Forelimb muscle (tissue), 1 donor: ENCODE measurements around the gene CENPQ. TPM values are rescaled to one million over a fixed set of nuclear protein-coding genes. Genes with fewer than 3 reads are reported as not detected.
A peak's percentile ranks its signal among the peaks of the same experiment; 100 is the strongest.

Source experiments
- DNase-seq: peaks from one replicate; pipeline ENCODE4 v3.0.0-alpha.2; 2013; ENCODE audit warnings: low read depth
- polyA plus RNA-seq: library from polyadenylated mRNA; unstranded; fragments of 120-200 nt; gene quantifications from one replicate; pipeline ENCODE4 v1.2.1, GENCODE V29; 2013; ENCODE audit not compliant: insufficient read length

The CENPQ gene
- polyA plus RNA-seq, 1 donor = 7.5 TPM

DNA sequence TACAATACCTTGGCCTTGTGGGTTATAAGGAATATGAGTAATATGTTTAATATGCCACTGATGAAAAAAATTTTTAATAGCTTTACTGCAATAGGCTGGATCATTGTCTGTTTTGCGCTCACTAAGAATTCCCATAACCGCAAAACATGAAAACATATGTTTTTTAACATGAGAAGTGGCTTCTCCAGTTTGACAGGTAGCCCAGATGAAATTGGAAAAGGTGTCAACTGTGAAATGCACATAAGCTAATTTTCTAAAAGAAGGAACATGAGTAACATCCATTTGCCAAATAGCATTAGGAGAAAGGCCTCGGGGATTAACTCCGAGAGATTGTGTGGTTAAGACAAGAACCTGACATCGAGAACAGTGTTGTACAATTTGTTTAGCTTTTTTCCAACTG is 41.5 kb downstream of the CENPQ start:
- no peak for DNase-seq

DNA sequence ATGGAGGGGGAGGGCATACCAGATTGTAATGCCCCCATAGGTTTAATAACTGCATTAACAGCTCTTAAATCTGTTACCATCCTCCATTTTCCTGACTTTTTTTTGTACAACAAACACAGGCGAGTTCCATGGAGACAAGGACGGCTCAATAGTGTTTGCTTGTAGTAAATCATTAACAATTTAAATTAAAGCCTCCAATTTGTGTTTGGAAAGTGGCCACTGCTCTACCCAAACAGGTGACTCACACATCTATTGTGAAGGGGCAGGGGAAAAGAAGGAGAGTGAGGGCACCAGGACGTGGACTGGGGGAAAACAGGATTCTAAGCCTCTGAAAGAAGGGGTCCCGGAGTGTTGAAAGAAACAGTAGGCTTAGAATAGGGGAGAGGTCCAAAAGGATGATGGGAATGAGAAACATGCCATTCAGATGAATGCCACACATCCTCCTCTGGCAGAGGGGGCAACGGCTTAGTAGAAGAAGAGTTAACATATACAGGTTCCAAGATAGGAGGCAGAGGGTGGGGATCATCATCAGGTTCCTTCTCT is 43.5 kb downstream of the CENPQ start:
- DNase-seq = no peak

- no peak for DNase-seq
Measured at GRCh38 chr6:49509342-49509741, 46.2 kb downstream of the CENPQ start.

- no peak for DNase-seq
Measured at GRCh38 chr6:49513153-49513989, 50.2 kb downstream of the CENPQ start.

- no peak for DNase-seq
Measured at GRCh38 chr6:49514571-49515484, 51.7 kb downstream of the CENPQ start.

GRCh38 chr6:49515485-49516146 is 52.4 kb downstream of the CENPQ start:
- no peak for DNase-seq

GRCh38 chr6:49516147-49516505 is 53.0 kb downstream of the CENPQ start:
- DNase-seq = no peak

GRCh38 chr6:49517919-49518318 is 54.7 kb downstream of the CENPQ start:
- no peak for DNase-seq

GRCh38 chr6:49519660-49520059 is 56.5 kb downstream of the CENPQ start:
- DNase-seq = no peak

- no peak for DNase-seq
Measured at GRCh38 chr6:49522710-49523593, 59.8 kb downstream of the CENPQ start.

- DNase-seq = no peak
Measured at GRCh38 chr6:49523901-49524300, 60.7 kb downstream of the CENPQ start.

DNA sequence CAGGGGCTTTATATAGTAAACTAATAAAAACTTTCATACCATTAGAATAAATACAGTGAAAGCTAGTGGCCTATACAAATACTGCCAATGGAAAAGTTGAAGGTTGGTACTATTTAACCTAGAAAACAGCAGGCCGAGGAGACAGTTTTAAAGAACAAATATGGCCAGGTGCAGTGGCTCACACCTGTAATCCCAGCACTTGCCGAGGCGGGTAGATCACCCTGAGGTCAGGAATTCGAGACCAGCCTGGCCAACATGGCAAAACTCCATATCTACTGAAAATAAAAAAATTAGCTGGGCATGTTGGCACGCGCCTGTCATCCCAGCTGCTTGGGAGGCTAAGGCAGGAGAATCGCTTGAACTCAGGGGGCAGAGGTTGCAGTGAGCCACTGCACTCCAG is 61.4 kb downstream of the CENPQ start:
- DNase-seq = no peak

GRCh38 chr6:49526598-49526997 is 63.4 kb downstream of the CENPQ start:
- DNase-seq = no peak

DNA sequence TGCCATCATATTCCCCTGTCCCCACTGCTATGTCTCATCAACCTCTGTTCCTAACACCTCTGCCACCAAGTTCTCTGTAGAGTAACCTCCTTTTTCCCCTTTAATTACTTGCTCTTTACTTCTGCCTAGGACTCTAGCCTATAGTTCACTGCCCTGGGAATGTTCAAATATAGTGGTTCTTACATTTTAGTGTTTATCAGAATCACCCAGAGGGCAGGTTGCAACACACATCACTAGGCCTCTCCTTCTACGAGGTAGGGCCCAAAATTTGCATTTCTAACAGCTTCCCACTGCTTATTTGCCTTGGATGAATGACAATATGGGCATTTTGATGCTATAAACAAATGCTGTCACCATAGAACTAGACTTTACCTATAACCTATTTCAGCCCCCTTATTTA is 64.2 kb downstream of the CENPQ start:
- DNase-seq = no peak

- DNase-seq = no peak
Measured at GRCh38 chr6:49528571-49528970, 65.4 kb downstream of the CENPQ start.

DNA sequence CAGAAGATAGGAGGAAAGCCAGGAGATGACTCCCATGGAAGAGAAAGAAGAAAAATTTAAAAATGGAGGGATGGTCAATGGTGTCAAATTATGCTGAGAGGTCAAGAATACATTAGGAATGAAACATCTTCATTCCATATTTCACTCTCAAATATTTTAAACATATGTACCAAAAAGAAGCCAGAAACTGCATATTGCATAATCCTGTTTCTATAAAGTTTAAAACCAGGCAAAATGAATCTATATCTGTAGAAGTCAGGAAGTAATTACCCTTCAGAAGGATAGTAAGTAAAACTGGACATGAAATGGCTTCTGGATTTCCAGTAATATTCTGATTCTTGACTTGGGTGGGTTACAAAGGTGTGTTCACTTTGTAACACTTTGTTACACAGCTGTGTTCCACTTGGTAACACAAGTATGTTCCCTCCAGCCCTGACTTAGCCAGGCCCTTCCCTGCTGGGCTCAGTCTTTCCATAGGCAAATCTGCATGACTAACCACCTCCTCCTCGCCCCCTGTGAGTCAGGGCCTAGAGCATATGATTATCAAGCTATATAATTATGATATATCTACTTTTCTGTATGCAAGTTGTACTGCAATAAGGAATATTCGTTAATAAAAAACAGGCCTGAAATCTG is 67.1 kb downstream of the CENPQ start:
- DNase-seq = no peak

DNA sequence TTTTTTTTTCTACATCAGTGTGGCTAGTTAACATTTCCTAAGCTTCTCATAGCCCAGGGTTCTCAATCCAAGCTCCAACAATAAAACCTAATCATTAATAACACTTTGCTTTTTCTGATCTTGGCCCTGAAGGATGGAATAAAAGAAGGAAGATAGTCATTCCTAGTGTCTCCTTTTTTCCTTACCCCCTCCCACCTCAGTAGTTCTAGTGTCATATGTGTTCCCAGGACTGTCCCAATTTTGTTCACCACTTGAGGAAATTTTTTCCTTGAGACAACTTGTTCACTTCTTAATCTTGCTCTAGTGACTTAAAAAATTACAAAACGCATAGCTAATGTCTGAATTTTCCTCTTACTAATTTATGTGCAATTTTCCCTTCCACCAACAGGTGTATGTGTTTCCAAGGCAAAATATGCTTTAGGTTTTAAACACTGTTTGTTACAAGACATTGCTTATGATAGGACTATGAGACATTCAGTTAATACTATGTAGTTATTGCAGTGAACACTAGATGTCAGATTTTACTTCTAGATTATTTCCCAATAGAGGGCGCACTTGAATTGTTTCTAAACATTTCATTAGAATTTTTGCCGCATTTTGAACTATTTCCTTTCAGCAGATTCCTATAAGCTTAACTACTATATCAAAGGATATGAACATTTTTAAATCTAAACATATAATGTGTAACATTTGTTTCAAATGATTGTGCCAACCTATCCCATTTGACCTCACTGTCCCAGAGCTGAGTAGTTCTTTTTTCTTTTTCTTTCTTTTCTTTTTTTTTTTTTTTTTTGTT is 68.8 kb downstream of the CENPQ start:
- DNase-seq = peak; percentile 22

DNA sequence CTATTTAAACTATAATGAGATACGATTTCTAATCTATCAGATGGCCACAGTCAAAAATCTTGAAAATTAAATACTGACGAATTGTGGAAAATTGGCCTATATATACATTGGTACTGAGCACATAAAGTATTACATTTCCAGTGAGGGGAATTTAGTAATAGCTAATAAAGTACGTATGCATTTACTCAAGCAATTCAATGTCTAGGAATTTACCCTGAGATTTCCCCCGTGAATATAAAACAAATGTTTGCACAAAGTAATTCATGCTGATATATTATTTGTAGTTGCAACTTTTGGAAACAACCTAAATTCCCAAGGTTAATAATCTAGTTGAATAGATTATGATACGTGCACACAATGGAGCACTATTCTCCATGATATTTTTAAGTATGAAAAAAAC is 72.6 kb downstream of the CENPQ start:
- DNase-seq = no peak

DNA sequence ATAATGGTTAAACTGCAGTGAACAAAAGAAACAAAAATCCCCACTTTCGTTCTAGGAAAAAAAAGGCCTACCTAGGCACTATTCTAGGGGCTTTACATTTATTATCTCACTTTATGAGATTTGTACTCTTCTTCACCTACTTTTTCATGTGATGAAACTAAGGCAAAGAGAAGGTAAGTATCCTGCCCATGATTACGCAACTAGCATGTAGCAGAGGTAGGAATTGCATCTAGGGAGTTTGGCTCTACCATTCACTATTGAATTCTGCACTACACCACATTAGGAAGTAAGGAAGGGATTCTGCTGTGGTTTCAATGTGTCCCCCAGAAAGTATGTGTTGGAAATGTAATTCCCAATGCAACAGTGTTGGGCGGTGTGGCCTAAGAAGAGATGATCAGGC is 75.9 kb downstream of the CENPQ start:
- DNase-seq = no peak

GRCh38 chr6:49540614-49541013 is 77.4 kb downstream of the CENPQ start:
- no peak for DNase-seq
